ENCODE data around the gene SLC19A2. TPM values are rescaled to one million over a fixed set of nuclear protein-coding genes. Genes with fewer than 3 reads are reported as not detected.
"Not testable (repeated sequence)": the region's sequence is repeated elsewhere in the genome, so short reads cannot be mapped to it uniquely, and the experiment has no call there.

SLC19A2 gene
- polyA plus RNA-seq: 1 to 10 TPM in 1 of 3 donors, under 1 TPM in 2; 0.38 to 2.4 (median 0.51) TPM

- no peaks in the 10 kb centered on the region for H3K9me3 Mint-ChIP-seq
- peak; percentile 94 for DNase-seq
- peaks cover 0 to 2% (median 0%) of the 10 kb centered on the region in 3 donors for H3K36me3 Mint-ChIP-seq
- peaks cover 3 to 8% (median 5%) of the 10 kb centered on the region in 3 donors for H3K27me3 Mint-ChIP-seq (ENCODE audit: low read depth in 3 of 3)
- H3K4me3 Mint-ChIP-seq: peak within 1 kb of the TSS; percentile 89 to 97 (median 95)
- peaks cover 31 to 37% of the 10 kb centered on the region in 2 donors for H3K4me1 Mint-ChIP-seq
- peak within 1 kb of the TSS; percentile 87 to 96 (median 94) for H3K27ac Mint-ChIP-seq
These were observed at the start of gene SLC19A2 for GRCh38 chr1:169485431-169486280. TSS of gene SLC19A2 (minus strand) at chr1:169485944. CDS start at chr1:169485766, 178 bp downstream.

- no peak for DNase-seq
- no peak overlapping the region for H3K27ac Mint-ChIP-seq
- H3K27me3 Mint-ChIP-seq (ENCODE audit: low read depth in 3 of 3): peaks cover 3 to 16% (median 4%) of the 10 kb centered on the region in 3 donors
- H3K4me1 Mint-ChIP-seq: no peaks in the 10 kb centered on the region
- H3K9me3 Mint-ChIP-seq: no peaks in the 10 kb centered on the region
- no peaks in the 10 kb centered on the region for H3K36me3 Mint-ChIP-seq
- no peak overlapping the region for H3K4me3 Mint-ChIP-seq
These were observed 48.9 kb upstream of the SLC19A2 start for GRCh38 chr1:169534653-169535052.

- H3K36me3 Mint-ChIP-seq, H3K9me3 Mint-ChIP-seq, H3K27ac Mint-ChIP-seq, DNase-seq, H3K4me3 Mint-ChIP-seq, H3K4me1 Mint-ChIP-seq: not testable (repeated sequence)
- H3K27me3 Mint-ChIP-seq (ENCODE audit: low read depth in 3 of 3): peaks cover 3 to 14% (median 4%) of the 10 kb centered on the region in 3 donors
These were observed 47.9 kb upstream of the SLC19A2 start for GRCh38 chr1:169533528-169534190.

GRCh38 chr1:169530448-169530847 lies 44.7 kb upstream of the SLC19A2 start:
- H3K4me1 Mint-ChIP-seq: peaks cover 1 to 5% of the 10 kb centered on the region in 2 donors
- H3K36me3 Mint-ChIP-seq: no peaks in the 10 kb centered on the region
- peaks cover 3 to 14% (median 3%) of the 10 kb centered on the region in 3 donors for H3K27me3 Mint-ChIP-seq (ENCODE audit: low read depth in 3 of 3)
- H3K4me3 Mint-ChIP-seq: no peak overlapping the region
- no peak overlapping the region for H3K27ac Mint-ChIP-seq
- no peak for DNase-seq
- no peaks in the 10 kb centered on the region for H3K9me3 Mint-ChIP-seq

- Mint-ChIP-seq H3K27me3 (ENCODE audit: low read depth in 3 of 3) (peaks cover 0 to 10% (median 3%) of the 10 kb centered on the region in 3 donors), H3K4me1 (peaks cover 1 to 5% of the 10 kb centered on the region in 2 donors), H3K36me3 (no peaks in the 10 kb centered on the region), H3K4me3 (no peak overlapping the region), H3K27ac (no peak overlapping the region), H3K9me3 (no peaks in the 10 kb centered on the region)
- DNase-seq: no peak
These were observed 43.4 kb upstream of the SLC19A2 start for GRCh38 chr1:169529068-169529642.

- H3K27ac Mint-ChIP-seq: no peak overlapping the region
- H3K9me3 Mint-ChIP-seq: no peaks in the 10 kb centered on the region
- H3K36me3 Mint-ChIP-seq: no peaks in the 10 kb centered on the region
- H3K4me3 Mint-ChIP-seq: no peak overlapping the region
- no peak for DNase-seq
- H3K4me1 Mint-ChIP-seq: peaks cover 1 to 5% of the 10 kb centered on the region in 2 donors
- peaks cover 0 to 5% (median 3%) of the 10 kb centered on the region in 3 donors for H3K27me3 Mint-ChIP-seq (ENCODE audit: low read depth in 3 of 3)
These were observed 42.7 kb upstream of the SLC19A2 start for GRCh38 chr1:169528215-169529067.

GRCh38 chr1:169527451-169528214 lies 41.9 kb upstream of the SLC19A2 start:
- Mint-ChIP-seq H3K27me3 (ENCODE audit: low read depth in 3 of 3) (peaks cover 0 to 5% (median 0%) of the 10 kb centered on the region in 3 donors), H3K36me3 (no peaks in the 10 kb centered on the region), H3K4me3 (no peak overlapping the region), H3K27ac (no peak overlapping the region), H3K4me1 (peaks cover 1 to 5% of the 10 kb centered on the region in 2 donors), H3K9me3 (no peaks in the 10 kb centered on the region)
- DNase-seq: no peak

- no peaks in the 10 kb centered on the region for H3K9me3 Mint-ChIP-seq
- peaks cover 1 to 5% of the 10 kb centered on the region in 2 donors for H3K4me1 Mint-ChIP-seq
- H3K27ac Mint-ChIP-seq: no peak overlapping the region
- DNase-seq: no peak
- H3K4me3 Mint-ChIP-seq: no peak overlapping the region
- no peaks in the 10 kb centered on the region for H3K36me3 Mint-ChIP-seq
- peaks cover 0 to 5% (median 0%) of the 10 kb centered on the region in 3 donors for H3K27me3 Mint-ChIP-seq (ENCODE audit: low read depth in 3 of 3)
These were observed 41.3 kb upstream of the SLC19A2 start for GRCh38 chr1:169527001-169527400.

GRCh38 chr1:169526120-169526832 lies 40.5 kb upstream of the SLC19A2 start:
- Mint-ChIP-seq H3K4me1 (peaks cover 1 to 5% of the 10 kb centered on the region in 2 donors), H3K36me3 (no peaks in the 10 kb centered on the region), H3K27ac (no peak overlapping the region), H3K9me3 (no peaks in the 10 kb centered on the region), H3K27me3 (ENCODE audit: low read depth in 3 of 3) (peaks cover 0 to 2% (median 0%) of the 10 kb centered on the region in 3 donors), H3K4me3 (no peak overlapping the region)
- no peak for DNase-seq

GRCh38 chr1:169525391-169525790 lies 39.6 kb upstream of the SLC19A2 start:
- DNase-seq: no peak
- H3K4me1 Mint-ChIP-seq: peaks cover 1 to 5% of the 10 kb centered on the region in 2 donors
- H3K27ac Mint-ChIP-seq: no peak overlapping the region
- peaks cover 0 to 2% (median 0%) of the 10 kb centered on the region in 3 donors for H3K27me3 Mint-ChIP-seq (ENCODE audit: low read depth in 3 of 3)
- no peaks in the 10 kb centered on the region for H3K9me3 Mint-ChIP-seq
- no peaks in the 10 kb centered on the region for H3K36me3 Mint-ChIP-seq
- H3K4me3 Mint-ChIP-seq: no peak overlapping the region

- no peak overlapping the region for H3K27ac Mint-ChIP-seq
- DNase-seq: no peak
- H3K9me3 Mint-ChIP-seq: no peaks in the 10 kb centered on the region
- no peaks in the 10 kb centered on the region for H3K27me3 Mint-ChIP-seq (ENCODE audit: low read depth in 3 of 3)
- H3K4me1 Mint-ChIP-seq: peaks cover 1 to 2% of the 10 kb centered on the region in 2 donors
- no peaks in the 10 kb centered on the region for H3K36me3 Mint-ChIP-seq
- no peak overlapping the region for H3K4me3 Mint-ChIP-seq
These were observed 38.2 kb upstream of the SLC19A2 start for GRCh38 chr1:169523904-169524303.

GRCh38 chr1:169521226-169521625 lies 35.5 kb upstream of the SLC19A2 start:
- no peaks in the 10 kb centered on the region for H3K9me3 Mint-ChIP-seq
- no peaks in the 10 kb centered on the region for H3K36me3 Mint-ChIP-seq
- no peaks in the 10 kb centered on the region for H3K4me1 Mint-ChIP-seq
- no peak for DNase-seq
- no peak overlapping the region for H3K4me3 Mint-ChIP-seq
- no peak overlapping the region for H3K27ac Mint-ChIP-seq
- H3K27me3 Mint-ChIP-seq (ENCODE audit: low read depth in 3 of 3): no peaks in the 10 kb centered on the region

Data from immature natural killer cell (primary cell).